K562 (cell line): Measurements from ENCODE around the gene RNU11.
"Not testable (repeated sequence)": the region's sequence is repeated elsewhere in the genome, so short reads cannot be mapped to it uniquely, and the experiment has no call there.

Experiments
- DPF2 ChIP-seq: fragments of 450-650 bp; IDR thresholded peaks from 2 replicates; pipeline ENCODE4 v1.6.1; 2016
- ETV1 ChIP-seq: fragments of 450-650 bp; conservative IDR thresholded peaks from 2 replicates; pipeline ENCODE4 v1.6.1; 2016; ENCODE audit warnings: missing genetic modification characterization, control low read depth, low read depth, missing compliant biosample characterization
- FOSL1 ChIP-seq: fragments of 200-800 bp; sonication (Bioruptor generic); conservative IDR thresholded peaks from 2 replicates; pipeline ENCODE4 v1.6.1; 2016; ENCODE audit warnings: missing genetic modification characterization, missing compliant biosample characterization
- GABPA ChIP-seq: fragments of 200-800 bp; sonication (Bioruptor generic); conservative IDR thresholded peaks from 2 replicates; pipeline ENCODE4 v1.6.1; 2016; ENCODE audit warnings: low read depth, missing genetic modification characterization, missing compliant biosample characterization
- GATAD2B ChIP-seq: fragments of 450-650 bp; IDR thresholded peaks from 2 replicates; pipeline ENCODE4 v1.6.1; 2017; ENCODE audit warnings: mild to moderate bottlenecking, borderline replicate concordance
- NR4A1 ChIP-seq, 2 experiments: fragments of 250-450 bp in 1 of 2; fragments of 450-650 bp in 1 of 2; sonication (Bioruptor Pico) in 1 of 2; IDR thresholded peaks; 2 replicates each; pipeline versions ENCODE4 v1.4.0 to v1.6.1; 2016 to 2020; ENCODE audit warnings: mild to moderate bottlenecking in 2 of 2, missing compliant biosample characterization in 1 of 2, missing genetic modification characterization in 1 of 2, moderate library complexity in 1 of 2
- STAT5B ChIP-seq: fragments of 250-450 bp; sonication (Bioruptor Pico); IDR thresholded peaks from 2 replicates; pipeline ENCODE4 v1.8.0; 2021; ENCODE audit warnings: mild to moderate bottlenecking, inconsistent platforms
- ZNF24 ChIP-seq: fragments of 450-650 bp; IDR thresholded peaks from 2 replicates; pipeline ENCODE4 v1.6.1; 2016
- ZNF274 ChIP-seq: IDR thresholded peaks from 2 replicates; pipeline ENCODE4 v1.6.1; 2011; ENCODE audit warnings: low read depth, mild to moderate bottlenecking, low read length, moderate library complexity, borderline replicate concordance
- TF ChIP-seq, protein P1 (sequence below), 3 experiments: IDR thresholded peaks in 2 of 3; conservative IDR thresholded peaks in 1 of 3; 2 replicates each; pipeline ENCODE4 v1.5.1; 2011 to 2012; ENCODE audit warnings: low read length in 3 of 3, mild to moderate bottlenecking in 3 of 3, control low read depth in 2 of 3, improper control_type of control experiment in 1 of 3, inconsistent platforms in 1 of 3, low read depth in 1 of 3, mixed read lengths in 1 of 3, moderate library complexity in 1 of 3; ENCODE audit not compliant: insufficient read depth in 2 of 3
- TF ChIP-seq, protein P2 (sequence below): conservative IDR thresholded peaks from 2 replicates; pipeline ENCODE4 v1.6.1; 2011; ENCODE audit warnings: low read depth, mild to moderate bottlenecking, low read length; ENCODE audit not compliant: control insufficient read depth
- TF ChIP-seq, protein P3 (sequence below): fragments of 150-350 bp; conservative IDR thresholded peaks from 2 replicates; pipeline ENCODE4 v1.6.1; 2014; ENCODE audit warnings: low read length

DNA sequence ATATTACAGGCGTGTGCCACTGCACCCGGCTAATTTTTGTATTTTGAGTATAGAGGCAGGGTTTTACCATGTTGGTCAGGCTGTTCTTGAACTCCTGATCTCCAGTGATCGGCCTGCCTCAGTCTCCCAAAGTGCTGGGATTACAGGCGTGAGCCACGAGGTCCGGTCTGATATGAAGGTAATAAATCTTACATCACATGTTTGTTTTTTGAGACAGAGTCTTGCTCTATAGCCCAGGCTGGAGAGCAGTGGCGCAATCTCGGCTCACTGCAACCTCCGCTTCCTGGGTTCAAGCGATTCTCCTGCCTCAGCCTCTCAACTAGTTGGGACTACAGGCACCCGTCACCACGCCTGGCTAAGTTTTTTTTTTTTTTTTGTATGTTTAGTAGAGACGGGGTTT, 4.7 kb downstream of the RNU11 start:
- not testable (repeated sequence) for TF ChIP-seq DPF2; ZNF24; GABPA; ETV1 (tag); ZNF274; NR4A1 (CRISPR knock-in tag; IDR thresholded peaks at IDR 0.05); NR4A1 (tag; IDR thresholded peaks at IDR 0.05); GATAD2B; STAT5B; FOSL1 (tag)
- TF ChIP-seq, protein P1, sequence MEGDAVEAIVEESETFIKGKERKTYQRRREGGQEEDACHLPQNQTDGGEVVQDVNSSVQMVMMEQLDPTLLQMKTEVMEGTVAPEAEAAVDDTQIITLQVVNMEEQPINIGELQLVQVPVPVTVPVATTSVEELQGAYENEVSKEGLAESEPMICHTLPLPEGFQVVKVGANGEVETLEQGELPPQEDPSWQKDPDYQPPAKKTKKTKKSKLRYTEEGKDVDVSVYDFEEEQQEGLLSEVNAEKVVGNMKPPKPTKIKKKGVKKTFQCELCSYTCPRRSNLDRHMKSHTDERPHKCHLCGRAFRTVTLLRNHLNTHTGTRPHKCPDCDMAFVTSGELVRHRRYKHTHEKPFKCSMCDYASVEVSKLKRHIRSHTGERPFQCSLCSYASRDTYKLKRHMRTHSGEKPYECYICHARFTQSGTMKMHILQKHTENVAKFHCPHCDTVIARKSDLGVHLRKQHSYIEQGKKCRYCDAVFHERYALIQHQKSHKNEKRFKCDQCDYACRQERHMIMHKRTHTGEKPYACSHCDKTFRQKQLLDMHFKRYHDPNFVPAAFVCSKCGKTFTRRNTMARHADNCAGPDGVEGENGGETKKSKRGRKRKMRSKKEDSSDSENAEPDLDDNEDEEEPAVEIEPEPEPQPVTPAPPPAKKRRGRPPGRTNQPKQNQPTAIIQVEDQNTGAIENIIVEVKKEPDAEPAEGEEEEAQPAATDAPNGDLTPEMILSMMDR (IDR thresholded peaks at IDR 0.05 in 2 of 3, conservative IDR thresholded peaks at IDR 0.05 in 1 of 3; ENCODE audit: insufficient read depth in 2 of 3, low read depth in 1 of 3, low read length in 3 of 3) = not testable (repeated sequence)
- TF ChIP-seq, protein P2, sequence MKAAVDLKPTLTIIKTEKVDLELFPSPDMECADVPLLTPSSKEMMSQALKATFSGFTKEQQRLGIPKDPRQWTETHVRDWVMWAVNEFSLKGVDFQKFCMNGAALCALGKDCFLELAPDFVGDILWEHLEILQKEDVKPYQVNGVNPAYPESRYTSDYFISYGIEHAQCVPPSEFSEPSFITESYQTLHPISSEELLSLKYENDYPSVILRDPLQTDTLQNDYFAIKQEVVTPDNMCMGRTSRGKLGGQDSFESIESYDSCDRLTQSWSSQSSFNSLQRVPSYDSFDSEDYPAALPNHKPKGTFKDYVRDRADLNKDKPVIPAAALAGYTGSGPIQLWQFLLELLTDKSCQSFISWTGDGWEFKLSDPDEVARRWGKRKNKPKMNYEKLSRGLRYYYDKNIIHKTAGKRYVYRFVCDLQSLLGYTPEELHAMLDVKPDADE = not testable (repeated sequence)
- TF ChIP-seq, protein P3, sequence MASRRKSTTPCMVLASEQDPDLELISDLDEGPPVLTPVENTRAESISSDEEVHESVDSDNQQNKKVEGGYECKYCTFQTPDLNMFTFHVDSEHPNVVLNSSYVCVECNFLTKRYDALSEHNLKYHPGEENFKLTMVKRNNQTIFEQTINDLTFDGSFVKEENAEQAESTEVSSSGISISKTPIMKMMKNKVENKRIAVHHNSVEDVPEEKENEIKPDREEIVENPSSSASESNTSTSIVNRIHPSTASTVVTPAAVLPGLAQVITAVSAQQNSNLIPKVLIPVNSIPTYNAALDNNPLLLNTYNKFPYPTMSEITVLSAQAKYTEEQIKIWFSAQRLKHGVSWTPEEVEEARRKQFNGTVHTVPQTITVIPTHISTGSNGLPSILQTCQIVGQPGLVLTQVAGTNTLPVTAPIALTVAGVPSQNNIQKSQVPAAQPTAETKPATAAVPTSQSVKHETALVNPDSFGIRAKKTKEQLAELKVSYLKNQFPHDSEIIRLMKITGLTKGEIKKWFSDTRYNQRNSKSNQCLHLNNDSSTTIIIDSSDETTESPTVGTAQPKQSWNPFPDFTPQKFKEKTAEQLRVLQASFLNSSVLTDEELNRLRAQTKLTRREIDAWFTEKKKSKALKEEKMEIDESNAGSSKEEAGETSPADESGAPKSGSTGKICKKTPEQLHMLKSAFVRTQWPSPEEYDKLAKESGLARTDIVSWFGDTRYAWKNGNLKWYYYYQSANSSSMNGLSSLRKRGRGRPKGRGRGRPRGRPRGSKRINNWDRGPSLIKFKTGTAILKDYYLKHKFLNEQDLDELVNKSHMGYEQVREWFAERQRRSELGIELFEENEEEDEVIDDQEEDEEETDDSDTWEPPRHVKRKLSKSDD = not testable (repeated sequence)
